Cardiac muscle cell (in vitro differentiated cells and primary cell): Measurements from ENCODE around the gene CRISPLD2. TPM values are rescaled to one million over a fixed set of nuclear protein-coding genes. Genes with fewer than 3 reads are reported as not detected.

ENCODE experiments used
- DNase-seq, 2 donors: peaks; one replicate each; pipeline versions ENCODE4 v3.0.0 to v3.0.0-alpha.2; 2010 to 2017; ENCODE audit warnings: low read depth in 1 of 2, low spot score in 1 of 2
- H3K27ac ChIP-seq: fragments of 200-600 bp; sonication (generic); 2 replicates; pipeline ENCODE4 v1.5.1; 2016
- H3K27me3 ChIP-seq: fragments of 200-600 bp; sonication (generic); 2 replicates; pipeline ENCODE4 v1.6.0; 2016; ENCODE audit warnings: control low read depth
- H3K36me3 ChIP-seq: fragments of 200-600 bp; sonication (generic); 2 replicates; pipeline ENCODE4 v1.5.1; 2016; ENCODE audit warnings: control low read depth
- H3K4me1 ChIP-seq: fragments of 200-600 bp; sonication (generic); 2 replicates; pipeline ENCODE4 v1.8.1; 2017; ENCODE audit warnings: low read depth, mild to moderate bottlenecking, mixed run types
- H3K4me3 ChIP-seq: fragments of 200-600 bp; sonication (generic); 2 replicates; pipeline ENCODE4 v1.5.1; 2016; ENCODE audit warnings: mild to moderate bottlenecking
- H3K9me3 ChIP-seq: fragments of 200-600 bp; sonication (generic); 2 replicates; pipeline ENCODE4 v1.5.1; 2017; ENCODE audit warnings: low read depth, mild to moderate bottlenecking, control low read depth
- CTCF ChIP-seq: IDR thresholded peaks from 2 replicates; pipeline ENCODE4 v1.5.1; 2012; ENCODE audit warnings: low read depth, mild to moderate bottlenecking, low read length
- polyA plus RNA-seq: library from polyadenylated mRNA; unstranded; fragments of >200 nt; fragmentation: Nextera tagmentation; extraction: Ambion mirVana; gene quantifications from 2 replicates; pipeline ENCODE4 v1.2.1, GENCODE V29; 2016
- total RNA-seq: library from RNA; depleted of rRNA; stranded (reverse); fragments of >200 nt; gene quantifications from 2 replicates; pipeline ENCODE4 v1.2.3, GENCODE V29; 2016

CRISPLD2 gene
- total and polyA plus RNA-seq, 2 experiments from 2014 or later, result 0.91 to 1.7 TPM

GRCh38 chr16:84922351-84923120 is 102.8 kb downstream of the CRISPLD2 start:
- peaks cover 14% of the 10 kb centered on the region for H3K4me1 ChIP-seq
- H3K27ac ChIP-seq, result peak overlapping the region; percentile 73
- no peak for TF ChIP-seq CTCF
- no peaks in the 10 kb centered on the region for H3K9me3 ChIP-seq
- no peaks in the 10 kb centered on the region for H3K36me3 ChIP-seq
- H3K4me3 ChIP-seq, result no peak overlapping the region
- DNase-seq, result peak; percentile 65 to 74
- peaks cover 4% of the 10 kb centered on the region for H3K27me3 ChIP-seq

GRCh38 chr16:84924331-84925091 is 104.7 kb downstream of the CRISPLD2 start:
- Histone ChIP-seq H3K27ac (no peak overlapping the region), H3K36me3 (no peaks in the 10 kb centered on the region), H3K4me1 (peaks cover 21% of the 10 kb centered on the region), H3K4me3 (no peak overlapping the region), H3K27me3 (no peaks in the 10 kb centered on the region), H3K9me3 (no peaks in the 10 kb centered on the region)
- peak in 1 of 2 donors; percentile 43 for DNase-seq
- TF ChIP-seq CTCF, result no peak

GRCh38 chr16:84925092-84925772 is 105.4 kb downstream of the CRISPLD2 start:
- Histone ChIP-seq H3K4me1 (peaks cover 22% of the 10 kb centered on the region), H3K9me3 (no peaks in the 10 kb centered on the region), H3K36me3 (no peaks in the 10 kb centered on the region), H3K4me3 (no peak overlapping the region), H3K27me3 (no peaks in the 10 kb centered on the region), H3K27ac (no peak overlapping the region)
- TF ChIP-seq CTCF, result peak; percentile 84
- peak; percentile 39 to 60 for DNase-seq

- TF ChIP-seq CTCF, result no peak
- H3K9me3 ChIP-seq, result no peaks in the 10 kb centered on the region
- no peaks in the 10 kb centered on the region for H3K36me3 ChIP-seq
- no peak overlapping the region for H3K27ac ChIP-seq
- no peak overlapping the region for H3K4me3 ChIP-seq
- DNase-seq, result no peak
- H3K4me1 ChIP-seq, result peaks cover 22% of the 10 kb centered on the region
- H3K27me3 ChIP-seq, result no peaks in the 10 kb centered on the region
Observed at GRCh38 chr16:84925773-84926372, 106.1 kb downstream of the CRISPLD2 start.

- TF ChIP-seq CTCF, result no peak
- Histone ChIP-seq H3K4me1 (peaks cover 22% of the 10 kb centered on the region), H3K4me3 (no peak overlapping the region)
Observed at GRCh38 chr16:84926462-84926861, 106.7 kb downstream of the CRISPLD2 start.

More at GRCh38 chr16:84926462-84926861, 106.7 kb downstream of the CRISPLD2 start:
- Histone ChIP-seq H3K27me3 (no peaks in the 10 kb centered on the region), H3K27ac (no peak overlapping the region), H3K36me3 (no peaks in the 10 kb centered on the region), H3K9me3 (no peaks in the 10 kb centered on the region)
- DNase-seq, result peak in 1 of 2 donors; percentile 27
